PC-9 (cell line): ENCODE measurements around the gene KRTAP20-2.

Experiments used
- EZH2 ChIP-seq: fragments of 200-600 bp; sonication (generic); IDR thresholded peaks from 2 replicates; pipeline ENCODE4 v1.8.0; 2017; ENCODE audit warnings: antibody characterized with exemption, low read depth
- TF ChIP-seq, protein P1 (sequence below): fragments of 200-600 bp; sonication (generic); conservative IDR thresholded peaks from 2 replicates; pipeline ENCODE4 v1.6.1; 2017; ENCODE audit warnings: mixed run types, antibody characterized with exemption, mild to moderate bottlenecking, moderate library complexity

DNA sequence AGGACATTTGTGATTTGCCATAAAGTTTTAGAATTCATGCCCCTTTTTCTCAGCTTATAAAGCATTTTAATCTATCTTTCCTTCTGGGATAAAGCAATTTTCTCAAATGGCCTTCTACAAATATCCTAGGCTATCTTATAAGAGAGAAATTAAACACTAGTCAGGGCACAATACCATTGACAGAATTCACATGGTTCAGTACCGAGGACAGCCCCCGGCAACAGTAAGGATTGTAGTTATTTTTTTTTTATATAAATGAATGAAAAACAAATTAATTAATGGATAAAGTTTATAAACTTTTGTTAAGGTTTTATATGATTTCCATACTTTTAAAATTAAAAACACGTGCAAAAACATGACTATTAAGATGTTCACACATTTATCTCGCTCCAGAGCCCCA lies 6.9 kb upstream of the KRTAP20-2 start:
- TF ChIP-seq, protein P1, sequence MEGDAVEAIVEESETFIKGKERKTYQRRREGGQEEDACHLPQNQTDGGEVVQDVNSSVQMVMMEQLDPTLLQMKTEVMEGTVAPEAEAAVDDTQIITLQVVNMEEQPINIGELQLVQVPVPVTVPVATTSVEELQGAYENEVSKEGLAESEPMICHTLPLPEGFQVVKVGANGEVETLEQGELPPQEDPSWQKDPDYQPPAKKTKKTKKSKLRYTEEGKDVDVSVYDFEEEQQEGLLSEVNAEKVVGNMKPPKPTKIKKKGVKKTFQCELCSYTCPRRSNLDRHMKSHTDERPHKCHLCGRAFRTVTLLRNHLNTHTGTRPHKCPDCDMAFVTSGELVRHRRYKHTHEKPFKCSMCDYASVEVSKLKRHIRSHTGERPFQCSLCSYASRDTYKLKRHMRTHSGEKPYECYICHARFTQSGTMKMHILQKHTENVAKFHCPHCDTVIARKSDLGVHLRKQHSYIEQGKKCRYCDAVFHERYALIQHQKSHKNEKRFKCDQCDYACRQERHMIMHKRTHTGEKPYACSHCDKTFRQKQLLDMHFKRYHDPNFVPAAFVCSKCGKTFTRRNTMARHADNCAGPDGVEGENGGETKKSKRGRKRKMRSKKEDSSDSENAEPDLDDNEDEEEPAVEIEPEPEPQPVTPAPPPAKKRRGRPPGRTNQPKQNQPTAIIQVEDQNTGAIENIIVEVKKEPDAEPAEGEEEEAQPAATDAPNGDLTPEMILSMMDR = no peak
- TF ChIP-seq EZH2 = no peak
